Measurements from ENCODE around the gene MAGI3.

GRCh38 chr1:113592230-113592629, 201.9 kb downstream of the MAGI3 start:
- TF ChIP-seq CTCF (conservative IDR thresholded peaks at IDR 0.05; ENCODE audit: low read length) (no peak), EZH2phosphoT487 (IDR thresholded peaks at IDR 0.05; ENCODE audit: borderline replicate concordance, low read depth, low read length) (no peak)

Data from OCI-LY7 (cell line).